HG03060 (cell line): Measurements from ENCODE around the gene HMGB3.

Source experiments
- ATAC-seq: cut with Tn5 transposase; IDR thresholded peaks from one replicate; pipeline ENCODE4 v1.9.1; 2021; ENCODE audit warnings: low read depth, moderate number of reproducible peaks; ENCODE audit not compliant: unreplicated experiment

The HMGB3 gene

GRCh38 chrX:151039351-151039750 lies 56.2 kb downstream of the HMGB3 start:
- ATAC-seq, result no peak
